AG04450 (cell line): Measurements from ENCODE around the gene TSPAN4. TPM values are rescaled to one million over a fixed set of nuclear protein-coding genes. Genes with fewer than 3 reads are reported as not detected.

Experiments
- CTCF ChIA-PET: fragments of 300-600, 350-600 bp; formaldehyde crosslinking; extraction: SDS; loops from one replicate; lab custom pipeline; 2022; ENCODE audit warnings: antibody characterized with exemption, inconsistent platforms; lab: Charles Lee
- POLR2A ChIA-PET: fragments of 350-600 bp; formaldehyde crosslinking; extraction: SDS; loops from one replicate; lab custom pipeline; 2021; ENCODE audit warnings: antibody characterized with exemption, inconsistent platforms; lab: Yijun Ruan, JAX
- DNase-seq: peaks from one replicate; pipeline ENCODE4 v3.0.0-alpha.2; 2011; ENCODE audit warnings: low read depth, low spot score
- H3K27ac ChIP-seq: one replicate; pipeline ENCODE4 v1.5.1; 2012; ENCODE audit warnings: low read depth, low read length, control low read depth
- H3K27me3 ChIP-seq: one replicate; pipeline ENCODE4 v1.6.0; 2012; ENCODE audit warnings: low read length; ENCODE audit not compliant: control insufficient read depth, insufficient read depth
- H3K4me3 ChIP-seq: 2 replicates; pipeline ENCODE4 v1.5.1; 2011; ENCODE audit warnings: mild to moderate bottlenecking, low read depth, low read length, control low read depth
- H3K9me3 ChIP-seq: 2 replicates; pipeline ENCODE4 v1.5.1; 2012; ENCODE audit warnings: low read length; ENCODE audit not compliant: control insufficient read depth, insufficient read depth
- CTCF ChIP-seq: IDR thresholded peaks from 2 replicates; pipeline ENCODE4 v1.5.1; 2011; ENCODE audit warnings: low read depth, low read length, control low read depth, inconsistent platforms
- polyA plus RNA-seq: library from polyadenylated mRNA; depleted of rRNA; stranded (reverse); fragments of >200 nt; gene quantifications from 2 replicates; pipeline ENCODE4 v1.2.3, GENCODE V29; 2011

The TSPAN4 gene
- polyA plus RNA-seq, 1 experiment = 92.6 TPM

- POLR2A ChIA-PET = interaction anchor here (0.6 to 3.7 kb wide), 6 partner anchors 9 to 80 kb away, joined by 3 to 28 read pairs (median 4); partner anchors contain the start of genes CEND1, PNPLA2, RPLP2 and TSPAN4
- no peak overlapping the region for H3K27ac ChIP-seq
- CTCF ChIA-PET = no interaction called here
- H3K9me3 ChIP-seq = no peaks in the 10 kb centered on the region; the same call in 1 of the 2 replicates
- no peak for TF ChIP-seq CTCF
- H3K27me3 ChIP-seq = no peaks in the 10 kb centered on the region
- DNase-seq = no peak
- peak overlapping the region; percentile 34 for H3K4me3 ChIP-seq
These were observed 12.8 kb upstream of the TSPAN4 start for GRCh38 chr11:829847-830294.

- Histone ChIP-seq H3K4me3 (peak overlapping the region; percentile 34; the same call in 1 of the 2 replicates), H3K27ac (no peak overlapping the region), H3K9me3 (no peaks in the 10 kb centered on the region; the same call in 1 of the 2 replicates), H3K27me3 (no peaks in the 10 kb centered on the region)
- ChIA-PET CTCF (no interaction called here), POLR2A (interaction anchor here (0.6 to 4.9 kb wide), 10 partner anchors 8 to 81 kb away, joined by 3 to 66 read pairs (median 4); partner anchors contain the start of genes CEND1, PNPLA2, POLR2L and RPLP2)
- no peak for DNase-seq
- TF ChIP-seq CTCF = no peak
These were observed 12.1 kb upstream of the TSPAN4 start for GRCh38 chr11:830295-831117.

GRCh38 chr11:831118-831864 is 11.4 kb upstream of the TSPAN4 start:
- no peak overlapping the region for H3K27ac ChIP-seq
- CTCF ChIA-PET = no interaction called here
- H3K4me3 ChIP-seq = 0 out of 2 replicates have a peak overlapping the region, but pooled peaks have one; percentile 10
- DNase-seq = no peak
- no peaks in the 10 kb centered on the region for H3K27me3 ChIP-seq
- POLR2A ChIA-PET = interaction anchor here (0.9 to 4.9 kb wide), 4 partner anchors 12 to 28 kb away, joined by 4 to 66 read pairs (median 16); partner anchors contain the start of genes PNPLA2, POLR2L and TSPAN4
- no peak for TF ChIP-seq CTCF
- H3K9me3 ChIP-seq = no peaks in the 10 kb centered on the region; the same call in 1 of the 2 replicates

GRCh38 chr11:831961-832528 is 10.6 kb upstream of the TSPAN4 start:
- DNase-seq = no peak
- Histone ChIP-seq H3K27me3 (no peaks in the 10 kb centered on the region), H3K27ac (no peak overlapping the region), H3K9me3 (no peaks in the 10 kb centered on the region; the same call in 1 of the 2 replicates), H3K4me3 (peak overlapping the region; percentile 63)
- ChIA-PET POLR2A (interaction anchor here (1.2 to 4.9 kb wide), 4 partner anchors 12 to 14 kb away, joined by 4 to 66 read pairs (median 25); partner anchors contain the start of genes PNPLA2, POLR2L and TSPAN4), CTCF (no interaction called here)
- no peak for TF ChIP-seq CTCF
